ENCODE results near the gene TENT4A. TPM values are rescaled to one million over a fixed set of nuclear protein-coding genes. Genes with fewer than 3 reads are reported as not detected.
"Not testable (repeated sequence)": the region's sequence is repeated elsewhere in the genome, so short reads cannot be mapped to it uniquely, and the experiment has no call there.

Gene TENT4A
- 10 to 100 TPM; 20.8 to 24.3 TPM for total RNA-seq
- long read RNA-seq, donor 1, full-length matches to known transcripts, result 1 of 11 reads
- long read RNA-seq, donor 1, partial matches to known transcripts, result 2 of 11 reads
- long read RNA-seq, donor 1, other reads (novel, unspliced or antisense), result 8 of 11 reads
- long read RNA-seq, donor 2, partial matches to known transcripts, result 8 of 10 reads
- long read RNA-seq, donor 2, other reads (novel, unspliced or antisense), result 2 of 10 reads

DNA sequence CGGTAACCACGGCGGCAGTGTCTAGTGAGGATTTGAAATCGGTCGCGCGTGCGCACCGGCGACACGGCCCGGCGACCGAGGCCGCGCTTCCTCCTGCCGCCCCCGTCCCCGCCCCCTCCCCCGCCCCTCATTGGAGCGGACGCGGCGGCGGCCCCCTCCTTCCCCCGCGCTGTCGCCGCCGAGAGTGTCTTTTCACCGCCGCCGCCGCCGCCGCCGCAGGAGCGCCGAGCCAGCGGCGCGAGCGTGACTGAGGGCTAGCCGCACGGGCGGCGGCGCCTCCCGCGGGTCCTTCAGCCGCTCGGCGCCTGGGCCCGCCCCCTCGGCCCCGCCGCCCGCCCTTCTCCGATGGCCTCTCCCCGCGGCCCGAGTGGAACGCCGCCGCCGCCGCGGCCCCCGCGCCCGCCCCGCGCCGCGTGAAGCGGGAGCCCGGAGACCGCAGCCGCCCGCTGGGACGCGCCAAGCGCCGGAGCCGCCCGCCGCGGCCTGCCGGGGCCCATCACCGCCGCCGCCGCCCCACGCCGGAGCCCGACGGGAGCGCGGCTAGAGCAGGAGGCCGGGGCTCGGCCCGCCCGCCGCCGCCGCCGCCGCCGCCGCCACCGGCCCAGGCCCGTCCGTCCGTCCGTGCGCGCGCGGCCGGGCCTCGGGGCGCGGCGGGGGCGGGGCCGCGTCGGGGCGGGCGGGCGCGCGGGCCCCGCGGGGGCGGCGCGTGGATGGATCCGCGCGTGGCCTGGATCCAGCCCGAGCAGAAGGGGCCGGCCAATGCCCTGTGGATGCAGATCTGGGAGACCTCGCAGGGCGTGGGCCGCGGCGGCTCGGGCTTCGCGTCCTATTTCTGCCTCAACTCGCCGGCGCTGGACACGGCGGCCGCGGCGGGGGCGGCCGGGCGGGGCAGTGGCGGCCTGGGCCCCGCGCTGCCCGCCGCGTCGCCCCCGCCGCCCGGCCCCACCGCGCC, at the start of gene TENT4A:
TSS of gene TENT4A (plus strand) at position 159 of the 952 bp plus-strand sequence. CDS start at position 711, 552 bp downstream.
- intact Hi-C loops (cut with DNase I), result no loop called here
- DNase-seq (ENCODE audit: low spot score), result peak; percentile 82

DNA sequence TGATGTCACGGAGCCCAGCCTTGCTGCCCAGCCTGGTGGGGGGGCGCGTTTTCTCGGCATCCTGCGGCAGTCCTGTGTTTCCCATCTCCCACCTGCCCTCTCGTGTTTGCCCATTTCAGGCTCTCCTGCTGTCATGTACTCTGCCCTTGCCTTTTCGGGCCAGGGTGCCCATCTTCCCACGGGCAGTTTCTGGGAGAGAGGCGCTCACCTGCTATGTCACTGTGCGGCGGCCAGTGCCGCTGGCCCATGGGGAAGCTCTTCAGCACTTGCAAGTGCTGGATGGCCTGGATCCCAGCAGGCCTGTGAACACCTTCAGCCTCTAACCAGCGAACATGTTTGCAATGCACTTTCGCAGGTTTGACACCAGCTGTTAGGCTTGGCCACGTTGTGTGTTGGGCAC, 46.5 kb upstream of the TENT4A start:
- intact Hi-C loops (cut with DNase I), result no loop called here
- DNase-seq (ENCODE audit: low spot score), result no peak

GRCh38 chr5:6667648-6668047, 45.6 kb upstream of the TENT4A start:
- intact Hi-C loops (cut with DNase I), result no loop called here
- DNase-seq (ENCODE audit: low spot score), result no peak

DNA sequence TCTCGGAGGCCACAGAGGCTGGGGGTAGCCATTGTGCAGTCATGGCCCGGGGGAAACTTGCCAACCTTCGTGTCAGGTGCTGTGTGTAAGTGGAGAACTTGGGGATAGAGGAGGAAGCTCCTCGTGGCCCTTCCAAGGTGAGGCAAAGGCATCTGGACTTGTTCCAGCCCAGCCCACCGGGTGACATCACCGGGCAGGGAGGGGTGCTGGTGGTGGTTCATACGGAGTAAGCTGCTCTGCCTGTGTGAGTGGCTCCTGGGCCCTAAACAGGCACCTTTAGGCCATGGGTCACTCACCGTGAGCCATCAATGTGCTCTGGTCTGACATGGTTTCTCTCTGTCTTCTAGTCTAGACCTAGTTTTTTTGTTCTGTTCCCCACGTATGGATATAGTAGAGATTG, 44.5 kb upstream of the TENT4A start:
- DNase-seq (ENCODE audit: low spot score); intact Hi-C loops (cut with DNase I): not testable (repeated sequence)

GRCh38 chr5:6673031-6673430, 40.2 kb upstream of the TENT4A start:
- intact Hi-C loops (cut with DNase I), result no loop called here
- no peak for DNase-seq (ENCODE audit: low spot score)

DNA sequence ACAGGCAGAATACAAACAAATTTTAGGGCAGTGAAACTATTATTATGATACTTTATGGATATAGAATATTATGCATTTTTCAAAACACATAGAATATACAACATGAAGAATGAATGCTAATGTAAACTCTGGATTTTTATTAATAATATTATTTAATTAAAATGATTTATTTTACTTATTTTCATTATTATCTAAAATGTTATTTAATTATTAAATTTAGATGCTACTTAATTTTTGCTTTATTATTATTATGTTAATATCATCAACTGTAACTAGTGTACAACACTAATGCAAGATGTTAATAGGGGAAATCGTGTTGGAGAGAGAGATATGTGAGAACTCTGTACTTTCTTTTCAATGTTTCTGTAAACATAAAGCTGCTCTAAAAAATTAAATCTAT, 39.3 kb upstream of the TENT4A start:
- intact Hi-C loops (cut with DNase I), result no loop called here

GRCh38 chr5:6674421-6674820, 38.8 kb upstream of the TENT4A start:
- DNase-seq (ENCODE audit: low spot score), result no peak
- intact Hi-C loops (cut with DNase I), result no loop called here

More for the DNA sequence above, 39.3 kb upstream of the TENT4A start:
- no peak for DNase-seq (ENCODE audit: low spot score)

GRCh38 chr5:6674886-6675285, 38.3 kb upstream of the TENT4A start:
- peak; percentile 74 for DNase-seq (ENCODE audit: low spot score)
- intact Hi-C loops (cut with DNase I), result no loop called here

DNA sequence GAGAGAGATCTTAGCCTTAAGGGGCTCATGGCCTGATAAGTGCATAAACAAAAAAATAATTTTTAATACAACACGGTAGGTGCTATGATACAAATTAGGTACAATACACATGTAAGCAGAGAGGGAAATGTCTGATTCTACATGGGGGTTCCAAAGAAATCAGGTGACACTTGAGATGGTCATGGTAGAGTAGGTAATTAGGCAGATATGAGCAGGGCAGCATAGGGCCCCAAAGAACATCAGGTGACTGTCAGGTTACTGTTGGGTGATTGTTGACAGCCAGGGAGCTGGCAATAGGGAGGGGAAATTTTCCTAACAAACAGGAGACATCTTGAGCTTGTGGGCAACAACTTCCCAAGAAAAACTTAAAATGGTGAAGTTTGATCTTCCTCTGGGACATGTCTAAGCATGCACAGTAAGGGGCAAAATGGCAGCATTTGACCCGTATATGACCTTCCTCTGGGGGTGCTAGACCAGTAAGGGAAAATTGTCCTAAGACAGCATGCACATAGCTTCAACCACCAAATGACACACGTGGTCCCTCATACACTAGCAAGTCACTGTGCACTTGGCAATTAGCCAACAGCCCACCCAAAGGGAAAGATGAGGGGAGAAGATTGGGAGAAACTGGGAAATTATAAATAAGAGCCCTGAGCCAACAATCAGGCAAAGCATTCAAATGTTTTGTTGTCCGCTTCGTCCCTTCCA, 37.3 kb upstream of the TENT4A start:
- DNase-seq (ENCODE audit: low spot score), result no peak
- intact Hi-C loops (cut with DNase I), result no loop called here

GRCh38 chr5:6676702-6677101, 36.5 kb upstream of the TENT4A start:
- no peak for DNase-seq (ENCODE audit: low spot score)
- intact Hi-C loops (cut with DNase I), result no loop called here

DNA sequence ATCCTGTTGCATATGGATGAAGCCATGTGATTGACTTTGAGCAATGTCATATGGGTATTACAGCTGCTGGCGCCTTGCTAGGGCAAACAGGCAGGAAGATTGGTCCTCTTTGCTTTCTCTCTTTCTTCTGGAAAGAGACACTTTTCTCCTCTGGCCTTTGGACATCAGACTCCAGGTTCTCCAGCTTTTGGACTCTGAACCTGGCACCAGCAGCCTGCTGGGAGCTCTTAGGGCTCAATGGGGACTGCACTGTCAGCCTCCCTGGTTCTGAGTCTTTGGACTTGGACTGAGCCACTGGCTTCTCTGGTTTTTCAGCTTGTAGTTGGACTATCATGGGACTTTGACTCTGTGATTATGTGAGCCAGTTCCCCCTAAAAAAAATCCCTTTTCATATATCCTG, 34.8 kb upstream of the TENT4A start:
- no peak for DNase-seq (ENCODE audit: low spot score)
- intact Hi-C loops (cut with DNase I), result no loop called here

- no peak for DNase-seq (ENCODE audit: low spot score)
- intact Hi-C loops (cut with DNase I), result no loop called here
Observed at GRCh38 chr5:6680922-6681321, 32.3 kb upstream of the TENT4A start.

DNA sequence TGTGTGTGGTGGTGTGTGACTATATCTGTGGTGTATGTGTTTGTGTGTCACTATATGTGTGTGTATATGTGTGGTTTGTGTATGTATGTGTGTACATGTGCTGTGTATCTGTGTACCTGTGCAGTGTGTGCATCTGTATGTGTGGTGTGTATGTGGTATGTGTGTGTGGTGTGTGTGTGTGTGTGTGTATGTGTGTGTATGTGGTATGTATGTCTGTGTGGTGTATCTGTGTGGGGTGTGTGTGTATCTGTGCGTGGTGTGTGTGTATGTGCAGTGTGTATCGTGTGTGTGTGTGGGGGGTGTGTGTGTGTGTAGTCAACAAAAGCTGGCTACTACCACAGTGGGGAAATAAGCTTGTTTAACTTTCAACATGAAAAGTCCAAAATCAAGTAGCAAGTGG, 31.6 kb upstream of the TENT4A start:
- intact Hi-C loops (cut with DNase I), result no loop called here
- DNase-seq (ENCODE audit: low spot score), result no peak

GRCh38 chr5:6682239-6682638, 31.0 kb upstream of the TENT4A start:
- DNase-seq (ENCODE audit: low spot score), result no peak
- intact Hi-C loops (cut with DNase I), result no loop called here

- intact Hi-C loops (cut with DNase I), result no loop called here
- no peak for DNase-seq (ENCODE audit: low spot score)
Observed at GRCh38 chr5:6683241-6683640, 30.0 kb upstream of the TENT4A start.

- DNase-seq (ENCODE audit: low spot score), result no peak
- intact Hi-C loops (cut with DNase I), result no loop called here
Observed at GRCh38 chr5:6684075-6684474, 29.2 kb upstream of the TENT4A start.

GRCh38 chr5:6686501-6686900, 26.7 kb upstream of the TENT4A start:
- no peak for DNase-seq (ENCODE audit: low spot score)
- intact Hi-C loops (cut with DNase I), result no loop called here

DNA sequence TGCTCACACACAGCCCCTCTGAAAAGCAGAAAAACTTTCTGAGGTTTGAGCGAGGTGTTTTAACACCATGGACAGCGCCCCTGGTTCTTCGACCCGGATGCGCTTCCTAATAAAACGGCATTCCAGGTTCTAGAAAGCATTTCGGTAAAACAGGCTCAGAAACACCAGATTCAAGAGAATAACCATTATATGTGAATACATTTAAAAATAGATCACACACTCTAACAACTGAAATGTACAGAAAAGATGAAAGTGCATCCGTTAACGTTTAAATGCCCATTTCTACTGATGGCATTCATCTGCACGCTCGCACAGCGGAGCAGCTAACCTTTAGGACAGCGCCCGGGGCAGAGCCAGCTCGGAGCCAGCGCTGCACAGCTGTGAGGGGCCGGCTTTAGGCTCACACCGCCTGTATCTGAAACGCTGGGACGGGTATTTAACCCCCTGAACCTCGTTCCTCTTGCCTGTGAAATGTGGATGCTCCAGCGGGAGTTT, 26.3 kb upstream of the TENT4A start:
- intact Hi-C loops (cut with DNase I), result no loop called here
- DNase-seq (ENCODE audit: low spot score), result no peak

DNA sequence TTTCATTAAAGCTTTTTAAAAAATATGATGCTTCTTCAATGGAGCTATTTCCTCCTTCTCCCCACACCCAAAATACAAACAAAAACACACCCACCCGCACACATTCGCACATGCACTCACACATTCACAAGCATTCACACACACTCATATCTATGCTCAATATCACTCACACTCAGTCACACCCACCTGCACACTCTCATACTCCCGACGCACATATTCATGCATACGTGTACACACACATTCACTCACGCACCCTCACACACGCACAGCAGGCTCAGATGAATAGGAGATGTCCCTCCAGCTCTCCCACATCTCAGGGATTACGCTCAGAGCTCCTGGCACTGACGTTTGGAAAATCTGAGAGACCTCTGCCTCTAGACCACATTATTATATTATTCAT, 25.7 kb upstream of the TENT4A start:
- DNase-seq (ENCODE audit: low spot score), result no peak
- intact Hi-C loops (cut with DNase I), result no loop called here

DNA sequence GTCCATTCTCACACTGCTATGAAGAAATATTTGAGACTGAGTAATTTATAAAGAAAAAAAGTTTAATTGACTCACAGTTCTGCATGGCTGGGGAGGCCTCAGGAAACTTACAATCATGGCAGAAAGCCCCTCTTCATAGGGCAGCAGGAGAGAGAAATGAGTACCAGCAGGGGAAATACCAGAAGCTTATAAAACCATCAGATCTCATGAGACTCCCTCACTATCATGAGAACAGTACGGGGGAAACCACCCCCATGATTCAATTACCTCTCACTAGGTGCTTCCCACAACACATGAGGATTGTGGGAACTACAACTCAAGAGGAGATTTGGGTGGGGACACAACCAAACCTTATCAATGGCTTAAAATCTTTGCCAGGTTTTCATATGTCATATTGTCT, 20.3 kb upstream of the TENT4A start:
- no peak for DNase-seq (ENCODE audit: low spot score)
- intact Hi-C loops (cut with DNase I), result no loop called here
